SW 1271 (cell line): ENCODE measurements around the gene ITGA8.
"Not testable (repeated sequence)": the region's sequence is repeated elsewhere in the genome, so short reads cannot be mapped to it uniquely, and the experiment has no call there.

Experiments used
- DNase-seq, 2 experiments: peaks; one replicate each; lab custom pipeline; 2025; lab: John Stamatoyannopoulos, UW

ITGA8 gene

GRCh38 chr10:15609246-15609645 is 110.5 kb downstream of the ITGA8 start:
- no peak for DNase-seq

DNA sequence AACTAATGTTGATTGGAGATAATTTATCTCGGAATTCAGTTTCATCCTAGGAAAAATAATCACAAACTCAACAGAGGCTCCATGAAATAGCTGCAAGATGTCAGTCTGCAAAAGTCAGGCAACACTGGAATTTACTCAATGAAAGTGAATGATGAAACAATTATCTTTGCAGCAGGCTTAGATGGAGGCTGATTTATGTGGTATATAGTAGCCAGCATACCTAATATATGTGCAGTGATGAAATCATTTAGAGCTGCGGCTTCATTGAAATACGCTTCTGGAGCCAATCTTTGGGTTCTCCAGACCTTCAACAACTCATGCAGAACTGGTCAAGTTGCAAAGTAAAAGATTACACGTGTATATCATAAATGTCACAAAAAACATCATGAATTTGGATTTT is 113.3 kb downstream of the ITGA8 start:
- DNase-seq, result no peak

DNA sequence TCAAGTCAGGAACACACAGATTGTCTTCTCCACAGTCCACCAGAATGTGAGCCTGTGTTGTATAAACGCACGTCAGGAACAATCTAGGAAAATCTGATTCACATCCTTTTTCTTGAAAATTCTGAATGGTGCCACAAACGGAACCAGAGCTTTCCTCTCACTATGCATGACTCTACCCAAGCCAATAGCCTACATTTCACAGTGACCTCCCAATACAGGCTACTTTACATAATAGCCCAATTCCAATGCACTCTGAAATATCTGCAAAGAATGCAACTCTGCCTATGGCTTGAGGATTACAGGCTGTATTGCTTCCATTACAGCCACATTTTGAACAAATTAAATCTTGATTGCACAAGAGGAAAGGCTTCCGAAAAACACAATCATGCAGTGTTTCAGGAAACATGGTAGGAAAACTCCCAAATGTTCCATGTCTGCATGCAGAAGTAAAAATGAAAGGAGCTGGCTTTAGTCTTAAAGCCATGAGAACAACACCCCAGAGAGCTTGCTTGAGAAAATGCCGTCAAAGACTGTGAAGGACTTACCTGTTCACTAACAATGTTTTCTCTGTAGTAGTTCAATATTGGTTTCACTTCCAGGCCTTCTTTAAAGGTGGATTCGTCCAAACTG is 113.9 kb downstream of the ITGA8 start:
- DNase-seq, result no peak

- DNase-seq, result no peak
These were observed 116.2 kb downstream of the ITGA8 start for GRCh38 chr10:15603446-15604011.

- DNase-seq, result no peak
These were observed 117.9 kb downstream of the ITGA8 start for GRCh38 chr10:15601819-15602218.

DNA sequence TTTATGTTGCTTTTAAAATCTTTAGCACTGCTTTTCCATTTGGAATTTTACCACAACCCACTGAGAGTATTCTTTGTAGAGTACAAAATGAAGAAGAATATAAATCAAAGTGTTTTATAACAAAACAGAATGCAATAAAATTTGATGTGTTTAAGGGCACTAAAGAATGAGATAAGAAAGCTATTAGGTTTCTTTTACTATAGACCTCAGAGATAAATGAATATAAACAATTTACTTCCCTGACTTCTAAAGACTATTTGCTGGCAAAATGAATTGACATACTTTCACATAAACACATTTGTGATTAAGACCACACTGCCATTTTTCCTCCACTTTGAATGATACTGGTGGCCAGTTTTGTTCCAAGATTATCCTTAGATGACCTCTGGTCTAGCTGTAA is 124.5 kb downstream of the ITGA8 start:
- DNase-seq, result no peak

- DNase-seq, result no peak
These were observed 127.8 kb downstream of the ITGA8 start for GRCh38 chr10:15591937-15592336.

GRCh38 chr10:15591431-15591830 is 128.3 kb downstream of the ITGA8 start:
- no peak for DNase-seq

DNA sequence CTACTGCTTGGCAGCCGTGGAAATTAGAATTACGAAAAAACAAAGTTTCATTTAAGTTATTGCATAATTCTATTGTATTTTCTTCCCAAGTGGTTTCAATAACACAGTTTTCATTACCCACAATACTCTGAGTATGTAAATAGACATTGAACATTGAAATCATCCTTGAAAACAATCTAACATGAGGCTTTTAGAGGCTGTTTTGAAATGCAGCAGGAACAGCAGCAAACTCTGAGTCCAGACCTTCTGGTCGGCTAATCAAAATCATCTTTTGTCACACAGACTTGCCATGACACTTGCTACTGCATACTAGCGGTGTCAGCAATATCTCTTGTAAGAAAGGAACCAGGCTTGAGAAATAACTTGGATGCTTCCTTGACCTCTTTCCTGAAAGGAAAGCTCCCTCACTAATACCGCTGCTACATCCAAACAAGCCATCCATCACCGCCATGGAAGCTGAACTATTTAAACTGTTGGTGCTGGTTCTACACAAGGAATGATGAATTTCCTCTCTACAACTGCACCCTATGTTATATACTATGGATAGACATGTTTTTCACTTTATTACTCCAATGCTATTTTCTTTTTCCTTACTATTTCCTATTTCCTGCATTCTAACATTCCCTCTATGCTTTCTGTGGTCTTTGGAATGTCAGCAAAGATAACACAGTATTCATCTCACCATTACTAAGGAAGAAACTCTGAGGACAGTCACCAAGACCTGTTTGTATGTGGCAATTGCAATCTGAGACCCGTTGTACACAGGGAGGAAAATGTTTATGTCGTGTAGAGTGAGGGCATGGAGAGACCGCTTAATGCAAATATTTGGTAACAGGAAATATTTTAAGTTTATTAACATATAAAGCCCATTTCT is 130.8 kb downstream of the ITGA8 start:
- no peak for DNase-seq

DNA sequence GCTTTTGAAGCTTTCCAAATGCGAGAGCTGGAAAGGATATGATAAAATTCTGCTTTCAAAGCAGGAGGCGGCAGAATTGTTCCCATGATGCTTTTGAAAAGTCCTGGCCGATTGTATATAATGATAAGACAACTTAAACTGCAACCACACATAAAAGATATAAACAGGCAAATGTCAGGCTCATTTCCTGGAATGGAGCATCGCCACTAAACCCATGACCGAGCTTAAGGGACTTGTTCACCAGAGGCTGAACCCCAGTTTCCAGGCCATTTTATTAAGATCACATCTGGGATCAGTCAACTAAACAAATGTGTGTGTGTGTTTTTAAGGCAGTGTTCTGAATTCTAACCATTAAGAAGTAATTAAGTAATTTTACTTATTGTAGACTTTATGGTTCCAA is 131.6 kb downstream of the ITGA8 start:
- no peak for DNase-seq

- DNase-seq, result no peak
These were observed 132.5 kb downstream of the ITGA8 start for GRCh38 chr10:15587271-15587670.

GRCh38 chr10:15585303-15585715 is 134.4 kb downstream of the ITGA8 start:
- peak; percentile 41 to 61 for DNase-seq

DNA sequence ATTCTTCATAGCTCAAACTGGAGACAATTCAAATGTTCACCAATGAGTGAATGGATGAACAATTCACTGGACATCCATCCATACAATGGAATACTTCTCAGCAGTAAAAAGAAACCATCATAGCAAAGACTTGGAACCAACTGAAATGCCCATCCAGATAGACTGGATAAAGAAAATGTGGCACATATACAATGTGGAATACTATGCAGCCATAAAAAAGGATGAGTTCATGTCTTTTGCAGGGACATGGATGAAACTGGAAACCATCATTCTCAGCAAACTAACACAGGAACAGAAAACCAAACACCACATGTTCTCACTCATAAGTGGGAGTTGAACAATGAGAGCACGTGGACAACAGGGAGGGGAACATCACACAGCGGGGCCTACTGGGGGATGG is 136.8 kb downstream of the ITGA8 start:
- DNase-seq, result not testable (repeated sequence)

- no peak for DNase-seq
These were observed 140.1 kb downstream of the ITGA8 start for GRCh38 chr10:15579605-15580004.

GRCh38 chr10:15572531-15573045 is 147.1 kb downstream of the ITGA8 start:
- no peak for DNase-seq

DNA sequence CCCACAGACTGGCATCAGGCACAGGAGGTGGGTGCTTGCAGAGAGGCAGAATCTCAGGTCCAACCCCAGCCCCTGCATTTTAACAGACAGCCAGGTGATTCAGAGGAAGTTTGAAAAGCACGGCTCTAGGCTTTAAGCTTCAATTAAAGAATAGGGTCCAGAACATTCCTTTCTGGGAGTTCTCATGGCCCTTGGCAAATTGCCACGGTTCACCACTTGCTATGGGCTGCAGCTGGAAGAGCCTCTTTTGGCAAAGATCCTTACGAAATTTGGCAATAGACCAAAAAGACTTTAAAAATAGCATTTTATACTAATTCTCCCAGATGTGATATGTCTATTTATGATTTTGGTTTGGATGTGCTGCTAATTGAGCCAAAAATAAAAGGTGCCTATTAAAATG is 148.1 kb downstream of the ITGA8 start:
- no peak for DNase-seq

DNA sequence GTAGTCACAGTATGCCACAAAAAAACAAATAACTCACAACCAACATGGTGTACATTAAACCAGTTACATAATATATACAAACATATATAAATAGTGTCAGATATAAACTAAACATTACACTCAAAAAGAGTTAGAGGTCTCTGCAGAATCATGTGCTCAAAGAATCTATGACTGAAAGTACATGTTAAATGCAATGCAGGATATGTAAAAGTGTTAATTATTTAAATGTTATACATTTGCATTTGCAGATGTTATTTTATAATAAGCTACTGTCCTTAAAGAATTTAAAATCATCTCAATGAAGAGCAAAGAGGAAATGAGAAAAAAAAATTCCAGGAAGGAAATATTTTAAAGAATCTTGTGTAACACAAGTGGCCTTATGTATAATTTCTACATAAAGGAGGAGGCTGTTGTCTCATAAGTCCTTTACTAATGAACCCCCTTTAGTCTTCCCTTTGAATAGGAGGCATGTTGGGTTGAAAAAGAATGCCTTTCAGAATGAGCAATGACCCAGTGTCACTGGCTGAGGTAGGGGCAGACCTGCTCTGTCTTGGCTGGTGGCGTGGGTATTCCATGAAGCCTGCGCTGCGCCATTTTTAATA is 148.9 kb downstream of the ITGA8 start:
- no peak for DNase-seq

- no peak for DNase-seq
These were observed 151.8 kb downstream of the ITGA8 start for GRCh38 chr10:15567952-15568351.

DNA sequence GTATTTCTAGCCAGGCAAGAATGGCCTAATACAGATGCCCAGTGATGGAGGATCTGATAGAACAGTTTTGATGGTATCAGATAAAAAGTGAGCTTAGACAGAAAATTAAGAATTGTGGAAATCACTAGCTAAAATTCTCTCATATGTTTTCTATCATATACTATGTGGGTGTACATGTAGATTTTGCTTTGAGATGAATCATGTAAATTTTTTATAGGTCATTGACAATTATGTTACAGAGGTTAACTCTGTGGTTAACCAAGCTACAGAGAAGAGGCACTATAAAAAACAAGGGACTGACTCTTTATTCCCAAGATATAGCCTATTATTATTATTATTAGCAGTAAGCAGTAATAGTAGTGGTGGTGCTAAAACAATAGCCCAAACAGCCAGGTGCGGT is 156.5 kb downstream of the ITGA8 start:
- no peak for DNase-seq

DNA sequence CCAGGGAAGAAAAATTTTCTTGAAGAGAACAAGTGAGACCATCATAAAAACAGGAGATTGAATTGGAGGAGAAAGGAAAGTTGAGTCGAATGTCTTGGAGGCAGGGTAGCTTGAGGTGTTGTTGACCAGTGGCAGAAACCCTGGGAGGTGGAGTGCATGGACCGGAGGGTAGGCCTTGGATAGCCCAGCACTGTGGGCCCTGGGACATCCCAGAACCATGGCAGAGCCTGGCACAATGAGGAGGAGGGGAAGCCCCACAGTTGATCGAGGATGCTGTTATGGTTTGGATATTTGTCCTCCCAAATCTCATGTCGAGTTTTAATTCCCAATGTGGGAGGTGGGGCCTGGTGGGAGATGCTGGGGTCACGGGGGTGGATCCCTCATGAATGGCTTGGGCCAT is 157.1 kb downstream of the ITGA8 start:
- no peak for DNase-seq

DNA sequence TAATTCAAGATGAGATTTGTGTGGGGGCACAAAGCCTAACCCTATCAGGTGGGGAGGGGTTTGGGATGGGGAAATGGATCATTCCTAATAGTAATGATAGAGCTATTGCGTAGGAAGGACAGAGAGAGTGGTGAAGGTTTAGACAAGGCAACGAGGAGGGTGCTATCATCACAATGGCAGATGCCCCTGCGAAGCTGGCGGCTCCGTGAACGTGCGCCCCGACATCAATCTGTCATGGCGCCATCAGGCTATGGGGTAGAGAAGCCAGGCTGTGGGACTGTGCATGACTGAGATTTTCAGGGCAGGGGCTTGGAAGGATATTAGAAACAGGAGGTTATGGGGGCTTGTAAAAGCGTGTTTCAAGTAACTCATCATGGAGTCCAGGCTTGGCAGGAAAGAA is 157.6 kb downstream of the ITGA8 start:
- DNase-seq, result no peak

DNA sequence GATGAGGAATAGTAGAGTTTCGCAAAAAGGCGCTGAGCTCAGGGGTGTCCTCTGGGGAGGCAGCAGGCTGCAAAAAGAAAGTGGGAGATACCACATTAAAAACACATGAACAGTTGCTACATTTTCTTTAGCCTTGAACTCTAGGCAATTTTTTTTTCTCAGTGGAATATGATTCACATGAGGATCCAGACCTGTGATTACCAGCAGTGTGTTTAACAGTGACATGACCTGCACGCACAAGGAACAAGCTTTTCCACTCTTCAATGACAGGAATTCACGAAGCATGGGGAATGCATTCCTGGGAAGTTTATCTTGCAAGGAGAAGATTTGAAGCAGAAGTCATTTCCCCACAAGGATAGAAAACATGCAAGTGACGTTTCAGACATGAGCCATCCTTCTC is 161.6 kb downstream of the ITGA8 start:
- DNase-seq, result no peak

GRCh38 chr10:15557168-15557567 is 162.6 kb downstream of the ITGA8 start:
- not testable (repeated sequence) for DNase-seq
